Heart right ventricle (tissue), 16 donors: ENCODE measurements around the gene PAPPA. TPM values are rescaled to one million over a fixed set of nuclear protein-coding genes. Genes with fewer than 3 reads are reported as not detected.

Experiments used
- ATAC-seq, 8 donors: fragments of 200-7000 bp; cut with Tn5 transposase; one replicate each; pipeline ENCODE4 v1.9.1; 2020; ENCODE audit warnings: mild to moderate bottlenecking in 8 of 8, moderate library complexity in 8 of 8, moderate number of reproducible peaks in 1 of 8
- DNase-seq, 2 donors: peaks; one replicate each; pipeline ENCODE4 v3.0.0-alpha.2; 2020
- H3K27ac ChIP-seq, 10 donors: fragments of 200-600 bp; sonication (generic) in 2 of 10; one replicate each; pipeline versions ENCODE4 v1.5.0 to v1.8.0; 2020 to 2022; ENCODE audit warnings: mild to moderate bottlenecking in 3 of 10
- H3K27me3 ChIP-seq, 7 donors: fragments of 200-600 bp; one replicate each; pipeline ENCODE4 v1.8.0; 2021 to 2022; ENCODE audit warnings: mild to moderate bottlenecking in 2 of 7
- H3K36me3 ChIP-seq, 9 donors: fragments of 200-600 bp; sonication (generic) in 1 of 9; one replicate each; pipeline versions ENCODE4 v1.5.0 to v1.8.0; 2020 to 2022; ENCODE audit warnings: mild to moderate bottlenecking in 2 of 9
- H3K4me1 ChIP-seq, 9 donors: fragments of 200-600 bp; sonication (generic) in 1 of 9; one replicate each; pipeline versions ENCODE4 v1.5.0 to v1.8.0; 2020 to 2022; ENCODE audit warnings: mild to moderate bottlenecking in 4 of 9
- H3K4me3 ChIP-seq, 10 donors: fragments of 200-600 bp; sonication (generic) in 2 of 10; one replicate each; pipeline versions ENCODE4 v1.5.0 to v1.8.0; 2020 to 2022; ENCODE audit warnings: mild to moderate bottlenecking in 7 of 10, moderate library complexity in 2 of 10
- H3K9me3 ChIP-seq, 11 donors: fragments of 200-600 bp in 10 of 11; sonication (generic) in 2 of 11; one replicate each; pipeline versions ENCODE4 v1.5.0 to v1.8.0; 2013 to 2022; ENCODE audit warnings: mild to moderate bottlenecking in 2 of 11, control low read depth in 1 of 11, moderate library complexity in 1 of 11
- WGBS, 2 donors: extraction: QIAGEN DNeasy Blood & Tissue Kit; methylation state at CpG; one replicate each; pipeline ENCODE4 v1.1.7; 2013; ENCODE audit warnings: inconsistent platforms in 1 of 2; 5-methylcytosine and 5-hydroxymethylcytosine counted together
- intact Hi-C, 10 donors: fragments of 100-400 bp; cut with DNase I; formaldehyde crosslinking; loops; one replicate each; pipeline versions ENCODE4 v1.11.1 to v1.14.2; 2022
- polyA plus RNA-seq, 2 donors: library from polyadenylated mRNA; stranded (reverse); fragments of 200-250 nt; gene quantifications; one replicate each; pipeline ENCODE4 v1.2.3, GENCODE V29; 2013
- total RNA-seq, 10 donors: library from RNA; stranded (reverse); fragmentation: NEBNext Ultra II Directional in 3 of 10; extraction: Animal tissue kit (Norgen Biotek cat#: 25700) in 3 of 10; gene quantifications; one replicate each; pipeline versions ENCODE4 v1.2.1 to v1.2.4, GENCODE V29; 2021 to 2023
- TF ChIP-seq, protein P1 (sequence below), 9 donors: fragments of 200-600 bp; sonication (generic) in 2 of 9; IDR thresholded peaks; one replicate each; pipeline versions ENCODE4 v1.5.0 to v1.8.0; 2021 to 2022; ENCODE audit warnings: antibody characterized with exemption in 9 of 9, mild to moderate bottlenecking in 5 of 9, moderate library complexity in 1 of 9
- donor health status: Arrhythmogenic right ventricular cardiomyopathy.
- donor health status: ischemic (EF 13 %, LVEDD 7.1; RV severe dilation, severe dysfunction).
- donor health status: healthy with polysubstance abuse.
- donor health status: DM: no; HTN: yes; CAD: no.
- donor health status: DM: no; HTN: no; CAD: no.
- donor health status: ischemic (EF 25% LVEDD 6.9; RV normal size, moderate dysfunction).
- donor health status: ischemic (EF 25% LVEDD 5.7; RV mildly dilated, moderate dysfunction).
- donor health status: healthy.
- donor health status: DM: yes; HTN: yes; CAD: no.
- donor health status: Ischemic cardiomyopathy.
- donor health status: ischemic (EF 35%, LVEDD 5.7; RV mildly dilated, moderate dysfunction).
- donor health status: nonischemic (EF 11% LVEDD 7.7; RV severe dilation, severe dysfunction).
- donor health status: DM: yes; HTN: yes; CAD: no.
- donor health status: PGD.
- donor health status: ischemic (EF 29% LVEDD 5.4; RV normal size, mild dysfunction).
- donor health status: nonischemic (EF 23%, LVEDD 6.1; RV moderate dilation, normal function).

Gene PAPPA
- total and polyA plus RNA-seq, 12 donors = 0.15 to 3.4 (median 1.2) TPM

DNA sequence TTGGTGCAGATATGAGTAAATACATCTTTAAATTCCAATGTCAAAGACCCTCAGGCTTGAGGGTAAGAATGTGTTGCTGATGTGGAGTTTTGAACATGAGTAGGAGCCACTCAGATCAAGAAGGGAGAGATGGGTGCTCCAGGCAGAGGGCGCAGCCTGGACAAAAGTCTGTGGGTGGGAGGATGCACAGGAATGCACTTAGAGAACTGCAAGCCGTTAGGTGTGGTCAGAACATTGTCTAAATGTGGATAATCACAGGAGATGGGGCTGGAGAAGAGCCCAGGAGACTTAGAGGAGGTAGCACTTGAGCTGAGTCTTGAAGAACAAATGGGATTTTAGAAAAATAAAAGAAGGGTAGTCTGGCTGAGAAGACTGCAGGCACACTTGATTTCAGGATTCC, 255.5 kb downstream of the PAPPA start:
- H3K36me3 ChIP-seq = no peaks in the 10 kb centered on the region
- DNase-seq = no peak
- whole genome bisulfite sequencing, 2 donors = 78 to 86% methylated on average over 2 of the region's 2 CpGs

DNA sequence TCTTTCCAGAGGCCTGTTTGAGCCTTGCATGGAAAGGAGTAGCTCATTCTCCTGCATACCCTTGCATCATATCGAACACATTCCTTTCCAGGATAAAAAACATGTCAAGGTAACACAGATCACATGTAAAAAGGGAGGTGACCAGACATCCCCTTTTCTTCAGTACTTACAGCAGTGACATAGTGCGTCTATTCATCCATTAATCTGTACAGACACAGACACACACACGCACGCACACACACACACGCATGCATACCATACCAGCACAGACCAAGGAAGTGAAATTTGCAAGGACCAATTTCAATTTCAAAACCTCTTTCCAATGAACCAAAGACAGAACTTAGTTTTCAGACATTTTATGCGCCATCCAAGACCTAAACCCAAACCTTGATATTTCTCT, 256.0 kb downstream of the PAPPA start:
- Histone ChIP-seq H3K36me3 (no peaks in the 10 kb centered on the region), H3K27me3 (no peaks in the 10 kb centered on the region), H3K9me3 (no peaks in the 10 kb centered on the region), H3K4me1 (no peaks in the 10 kb centered on the region), H3K4me3 (no peak overlapping the region), H3K27ac (no peak overlapping the region)
- intact Hi-C loops = no loop called here
- TF ChIP-seq, protein P1, sequence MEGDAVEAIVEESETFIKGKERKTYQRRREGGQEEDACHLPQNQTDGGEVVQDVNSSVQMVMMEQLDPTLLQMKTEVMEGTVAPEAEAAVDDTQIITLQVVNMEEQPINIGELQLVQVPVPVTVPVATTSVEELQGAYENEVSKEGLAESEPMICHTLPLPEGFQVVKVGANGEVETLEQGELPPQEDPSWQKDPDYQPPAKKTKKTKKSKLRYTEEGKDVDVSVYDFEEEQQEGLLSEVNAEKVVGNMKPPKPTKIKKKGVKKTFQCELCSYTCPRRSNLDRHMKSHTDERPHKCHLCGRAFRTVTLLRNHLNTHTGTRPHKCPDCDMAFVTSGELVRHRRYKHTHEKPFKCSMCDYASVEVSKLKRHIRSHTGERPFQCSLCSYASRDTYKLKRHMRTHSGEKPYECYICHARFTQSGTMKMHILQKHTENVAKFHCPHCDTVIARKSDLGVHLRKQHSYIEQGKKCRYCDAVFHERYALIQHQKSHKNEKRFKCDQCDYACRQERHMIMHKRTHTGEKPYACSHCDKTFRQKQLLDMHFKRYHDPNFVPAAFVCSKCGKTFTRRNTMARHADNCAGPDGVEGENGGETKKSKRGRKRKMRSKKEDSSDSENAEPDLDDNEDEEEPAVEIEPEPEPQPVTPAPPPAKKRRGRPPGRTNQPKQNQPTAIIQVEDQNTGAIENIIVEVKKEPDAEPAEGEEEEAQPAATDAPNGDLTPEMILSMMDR (IDR thresholded peaks at IDR 0.05) = no peak
- 83 to 91% methylated on average over 6 of the region's 6 CpGs for WGBS, 2 donors
- DNase-seq (no peak), ATAC-seq (no peak)

More for the DNA sequence above, 255.5 kb downstream of the PAPPA start:
- H3K4me3 ChIP-seq = no peak overlapping the region
- H3K27ac ChIP-seq = no peak overlapping the region
- no peaks in the 10 kb centered on the region for H3K9me3 ChIP-seq
- no peak for ATAC-seq
- no peaks in the 10 kb centered on the region for H3K27me3 ChIP-seq
- TF ChIP-seq, protein P1 (IDR thresholded peaks at IDR 0.05) = no peak
- intact Hi-C loops = no loop called here
- H3K4me1 ChIP-seq = no peaks in the 10 kb centered on the region

DNA sequence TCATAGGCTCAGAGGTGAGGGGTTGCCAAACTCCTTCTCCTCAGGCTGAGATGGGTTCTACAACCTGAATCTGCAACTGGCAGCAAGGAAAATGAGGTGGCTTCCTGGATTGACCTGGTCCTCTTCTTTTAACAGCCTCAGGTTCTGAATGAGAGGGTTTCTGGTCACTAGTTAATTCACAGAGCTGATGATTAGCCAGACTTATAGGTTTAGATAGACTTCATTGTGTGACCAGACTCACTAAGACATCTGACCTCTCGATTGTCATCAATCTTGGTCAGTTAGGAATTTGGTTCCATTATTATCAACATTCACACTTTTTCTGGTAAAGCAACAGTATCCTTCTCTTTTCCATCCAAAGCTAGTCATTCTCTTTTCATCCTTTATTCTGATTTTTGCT, 257.9 kb downstream of the PAPPA start:
- WGBS, 2 donors = 81 to 94% methylated on average over 1 of the region's 1 CpG
- Histone ChIP-seq H3K4me1 (no peaks in the 10 kb centered on the region), H3K27me3 (no peaks in the 10 kb centered on the region), H3K27ac (no peak overlapping the region), H3K36me3 (no peaks in the 10 kb centered on the region), H3K9me3 (no peaks in the 10 kb centered on the region), H3K4me3 (no peak overlapping the region)
- intact Hi-C loops = no loop called here
- DNase-seq = no peak
- ATAC-seq = no peak
- TF ChIP-seq, protein P1 (IDR thresholded peaks at IDR 0.05) = no peak

DNA sequence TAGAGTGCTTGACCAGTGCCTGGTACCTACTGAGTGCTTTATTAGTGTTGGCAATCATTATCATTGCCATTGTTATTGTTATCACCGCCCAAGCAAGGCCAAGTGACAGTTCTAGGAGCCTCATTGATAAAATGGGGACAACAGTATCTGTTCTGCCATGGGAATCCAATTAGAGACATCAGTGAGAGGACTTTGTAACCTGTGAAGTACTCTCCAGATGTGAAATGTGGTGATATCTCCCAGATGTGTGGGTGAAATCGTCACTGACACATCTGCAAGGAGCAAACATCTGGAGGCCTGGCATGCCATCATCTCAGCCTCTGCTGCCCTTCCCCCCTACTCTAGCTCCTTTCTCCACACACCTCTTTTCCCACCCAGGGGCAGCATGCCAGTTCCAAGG, 260.8 kb downstream of the PAPPA start:
- 65 to 69% methylated on average over 2 of the region's 2 CpGs for WGBS, 2 donors
- intact Hi-C loops = no loop called here
- ATAC-seq = no peak

More for the DNA sequence above, 260.8 kb downstream of the PAPPA start:
- H3K4me3 ChIP-seq = no peak overlapping the region
- H3K36me3 ChIP-seq = no peaks in the 10 kb centered on the region
- TF ChIP-seq, protein P1 (IDR thresholded peaks at IDR 0.05) = no peak
- no peaks in the 10 kb centered on the region for H3K27me3 ChIP-seq
- H3K27ac ChIP-seq = no peak overlapping the region
- H3K9me3 ChIP-seq = no peaks in the 10 kb centered on the region
- DNase-seq = no peak
- H3K4me1 ChIP-seq = no peaks in the 10 kb centered on the region
